Testis (tissue), 3 donors: Measurements from ENCODE around the gene FHOD3. TPM values are rescaled to one million over a fixed set of nuclear protein-coding genes. Genes with fewer than 3 reads are reported as not detected.

Experiments used
- DNase-seq: peaks from one replicate; pipeline ENCODE4 v3.0.0-alpha.2; 2019
- H3K27ac ChIP-seq, 2 donors: fragments of 200-600 bp; sonication (generic); one replicate each; pipeline ENCODE4 v1.5.1; 2019
- H3K27me3 ChIP-seq: fragments of 200-600 bp; sonication (generic); one replicate; pipeline ENCODE4 v1.5.1; 2019
- H3K36me3 ChIP-seq: fragments of 200-600 bp; sonication (generic); one replicate; pipeline ENCODE4 v1.5.1; 2017; ENCODE audit warnings: low read depth; ENCODE audit errors: missing control alignments
- H3K4me1 ChIP-seq: fragments of 200-600 bp; sonication (generic); one replicate; pipeline ENCODE4 v1.5.1; 2019
- H3K4me3 ChIP-seq, 2 donors: fragments of 200-600 bp; sonication (generic); one replicate each; pipeline ENCODE4 v1.5.1; 2017 to 2019
- H3K9me3 ChIP-seq: fragments of 200-600 bp; sonication (generic); one replicate; pipeline ENCODE4 v1.5.1; 2017
- CTCF ChIP-seq, 3 experiments: fragments of 450-650 bp in 2 of 3; fragments of 200-600 bp in 1 of 3; sonication (generic) in 1 of 3; IDR thresholded peaks; one replicate each; pipeline ENCODE4 v1.5.1; 2016 to 2019; ENCODE audit warnings: antibody characterized with exemption in 3 of 3, mild to moderate bottlenecking in 2 of 3, moderate library complexity in 1 of 3
- POLR2A ChIP-seq: fragments of 450-650 bp; IDR thresholded peaks from one replicate; pipeline ENCODE4 v1.6.1; 2017; ENCODE audit warnings: antibody characterized with exemption, mild to moderate bottlenecking, moderate library complexity
- WGBS, 2 donors: methylation state at CpG; one replicate each; pipeline ENCODE4 v1.1.5; 2018; 5-methylcytosine and 5-hydroxymethylcytosine counted together
- intact Hi-C: fragments of 100-400 bp; cut with DNase I; formaldehyde crosslinking; loops from one replicate; pipeline ENCODE4 v1.15.1; 2023; ENCODE audit warnings: low total_unique reads
- polyA plus RNA-seq: library from polyadenylated mRNA; stranded (reverse); fragments of 350-450 nt; fragmentation: Illumina TruSeq; extraction: RNeasy Lipid Tissue Mini Kit (QIAGEN cat#74804); gene quantifications from one replicate; pipeline ENCODE4 v1.2.3, GENCODE V29; 2014; ENCODE audit warnings: low read depth, low replicate concordance; ENCODE audit not compliant: insufficient read depth
- total RNA-seq, 2 donors: library from RNA; depleted of rRNA; stranded (reverse); fragments of >200 nt; gene quantifications; one replicate each; pipeline ENCODE4 v1.2.3, GENCODE V29; 2016

The FHOD3 gene
- total and polyA plus RNA-seq, 3 donors from 2014 or later, result 6.5 to 46.8 (median 37.3) TPM

- H3K36me3 ChIP-seq, result no peaks in the 10 kb centered on the region
- no peaks in the 10 kb centered on the region for H3K9me3 ChIP-seq
- no peak for TF ChIP-seq CTCF (IDR thresholded peaks at IDR 0.05)
- H3K27me3 ChIP-seq, result no peaks in the 10 kb centered on the region
- no peak overlapping the region for H3K27ac ChIP-seq
- 62 to 91% methylated on average over 3 of the region's 3 CpGs for WGBS, 2 donors
- H3K4me1 ChIP-seq, result no peaks in the 10 kb centered on the region
- intact Hi-C loops, result no loop called here
- no peak for DNase-seq
- H3K4me3 ChIP-seq, result no peak overlapping the region
Observed at GRCh38 chr18:36334798-36335197, 37.3 kb downstream of the FHOD3 start.

DNA sequence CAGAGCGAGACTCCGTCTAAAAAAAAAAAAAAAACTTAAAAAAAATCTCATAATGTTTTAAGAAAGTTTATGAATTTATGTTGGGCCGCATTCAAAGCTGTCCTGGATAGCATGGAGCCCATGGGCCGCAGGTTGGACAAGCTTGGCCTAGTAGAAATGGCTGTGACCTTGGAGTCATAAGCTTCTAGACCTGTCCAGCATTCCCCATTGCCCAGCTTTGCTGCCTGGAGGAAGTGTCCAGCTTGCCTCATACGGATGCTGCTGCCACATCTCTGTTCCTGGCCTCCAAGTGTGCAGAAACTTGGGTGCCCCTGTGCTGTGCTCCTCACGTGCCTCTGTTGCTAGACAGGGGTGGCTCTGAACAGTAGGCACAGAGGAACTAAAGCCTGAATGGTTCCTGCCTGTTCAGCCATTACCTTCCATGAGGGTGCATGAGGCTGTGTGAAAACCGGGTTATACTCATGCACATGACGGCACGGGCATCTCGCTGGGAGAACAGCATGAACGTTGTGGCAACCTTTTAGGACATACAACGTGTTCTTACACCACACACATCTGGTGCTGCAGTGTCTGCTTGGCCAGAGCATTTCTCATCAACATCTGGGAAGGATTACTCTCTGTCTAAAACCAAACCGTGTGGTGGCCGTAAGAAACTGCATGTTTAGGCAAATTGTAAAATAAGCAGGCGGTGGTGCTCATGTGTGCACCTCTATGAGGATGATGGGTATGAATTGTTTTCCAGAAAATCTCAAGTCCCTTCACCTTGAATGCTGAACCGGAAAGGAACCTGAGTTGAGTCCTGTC is 38.2 kb downstream of the FHOD3 start:
- Histone ChIP-seq H3K4me3 (no peak overlapping the region), H3K36me3 (no peaks in the 10 kb centered on the region), H3K27me3 (no peaks in the 10 kb centered on the region), H3K9me3 (no peaks in the 10 kb centered on the region), H3K4me1 (no peaks in the 10 kb centered on the region), H3K27ac (no peak overlapping the region)
- no peak for DNase-seq
- 84 to 85% methylated on average over 12 to 16 of the region's 16 CpGs for WGBS, 2 donors
- no peak for TF ChIP-seq CTCF (IDR thresholded peaks at IDR 0.05)
- no peak for TF ChIP-seq POLR2A
- intact Hi-C loops, result no loop called here

DNA sequence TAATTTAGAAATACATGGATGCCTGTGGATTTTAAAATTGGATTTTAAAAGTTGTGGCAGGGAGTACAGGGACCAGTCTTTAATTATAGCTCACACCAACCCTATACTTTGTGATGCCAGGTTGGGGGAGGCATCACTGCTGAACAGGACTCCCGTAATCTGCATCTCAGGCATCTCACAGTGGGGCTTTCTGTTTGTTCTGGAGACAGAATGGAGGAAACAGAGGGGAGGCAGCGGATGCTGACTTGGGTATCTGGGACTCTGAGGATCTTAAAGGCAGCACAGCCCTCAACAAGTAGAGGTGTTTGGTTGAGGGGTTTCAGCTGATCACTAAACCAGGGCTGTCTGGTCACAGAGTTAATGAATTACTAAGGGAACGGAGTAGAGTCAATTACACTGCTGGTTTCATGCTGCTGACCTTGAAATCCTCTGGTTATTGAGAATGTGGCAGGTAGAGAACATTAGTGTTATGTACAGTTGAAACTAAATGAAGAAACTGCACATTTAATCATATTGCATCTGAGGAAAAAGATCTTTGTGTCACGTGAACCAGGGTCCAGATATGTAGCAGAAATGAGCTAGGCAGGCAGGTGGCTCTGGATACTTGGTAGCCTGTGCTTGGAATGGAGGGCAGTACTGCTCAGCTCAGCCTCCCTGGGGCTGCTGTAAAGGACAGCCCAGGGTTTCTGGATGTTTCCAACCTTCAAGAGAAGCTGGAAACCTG is 40.3 kb downstream of the FHOD3 start:
- Histone ChIP-seq H3K4me1 (no peaks in the 10 kb centered on the region), H3K27me3 (no peaks in the 10 kb centered on the region), H3K4me3 (no peak overlapping the region), H3K9me3 (no peaks in the 10 kb centered on the region), H3K27ac (no peak overlapping the region), H3K36me3 (no peaks in the 10 kb centered on the region)
- TF ChIP-seq CTCF (IDR thresholded peaks at IDR 0.05) (no peak), POLR2A (no peak)
- WGBS, 2 donors, result 68 to 73% methylated on average over 4 of the region's 4 CpGs
- intact Hi-C loops, result no loop called here
- DNase-seq, result no peak

GRCh38 chr18:36338403-36338933 is 41.0 kb downstream of the FHOD3 start:
- 58 to 73% methylated on average over 5 to 8 of the region's 8 CpGs for WGBS, 2 donors
- intact Hi-C loops, result no loop called here

More at GRCh38 chr18:36338403-36338933, 41.0 kb downstream of the FHOD3 start:
- TF ChIP-seq POLR2A (no peak), CTCF (IDR thresholded peaks at IDR 0.05) (no peak)
- Histone ChIP-seq H3K27me3 (no peaks in the 10 kb centered on the region), H3K27ac (no peak overlapping the region), H3K4me1 (no peaks in the 10 kb centered on the region), H3K36me3 (no peaks in the 10 kb centered on the region), H3K4me3 (no peak overlapping the region), H3K9me3 (no peaks in the 10 kb centered on the region)
- DNase-seq, result no peak
